CD14-positive monocyte (primary cell): Measurements from ENCODE around the gene GAGE13. TPM values are rescaled to one million over a fixed set of nuclear protein-coding genes. Genes with fewer than 3 reads are reported as not detected.

Experiments used
- DNase-seq, 3 donors: peaks; one replicate each; pipeline ENCODE4 v3.0.0-alpha.2; 2011 to 2022
- H2AFZ ChIP-seq: 2 replicates; pipeline ENCODE4 v1.6.0; 2012; ENCODE audit warnings: mild to moderate bottlenecking, low read depth, low read length, inconsistent platforms; ENCODE audit not compliant: insufficient read depth, poor library complexity, severe bottlenecking
- H3K27ac ChIP-seq, 2 donors: 1 replicate in 1 of 2; 2 replicates in 1 of 2; pipeline ENCODE4 v1.5.1; 2012 to 2013; ENCODE audit warnings: low read length in 2 of 2, control low read depth in 1 of 2, inconsistent platforms in 1 of 2, low read depth in 1 of 2, mild to moderate bottlenecking in 1 of 2
- H3K27me3 ChIP-seq, 2 donors: one replicate each; pipeline versions ENCODE4 v1.6.0 to v1.6.1; 2011 to 2013; ENCODE audit warnings: low read length in 2 of 2; ENCODE audit not compliant: control insufficient read depth in 2 of 2, insufficient read depth in 2 of 2
- H3K36me3 ChIP-seq, 2 donors: replicated peaks in 1 of 2; 1 replicate in 1 of 2; 2 replicates in 1 of 2; pipeline versions ENCODE4 v1.5.1 to v1.6.1; 2012 to 2013; ENCODE audit warnings: low read length in 2 of 2, control low read depth in 1 of 2, inconsistent platforms in 1 of 2, mild to moderate bottlenecking in 1 of 2; ENCODE audit not compliant: insufficient read depth in 2 of 2, control insufficient read depth in 1 of 2
- H3K4me1 ChIP-seq, 2 donors: 1 replicate in 1 of 2; 2 replicates in 1 of 2; pipeline versions ENCODE4 v1.5.1 to v1.6.1; 2012 to 2013; ENCODE audit warnings: low read length in 2 of 2, control low read depth in 1 of 2, inconsistent platforms in 1 of 2, mild to moderate bottlenecking in 1 of 2, moderate library complexity in 1 of 2; ENCODE audit not compliant: insufficient read depth in 2 of 2, control insufficient read depth in 1 of 2
- H3K4me2 ChIP-seq: replicated peaks from 2 replicates; pipeline ENCODE3; 2012; ENCODE audit warnings: low read length, moderate library complexity, mild to moderate bottlenecking; ENCODE audit not compliant: poor library complexity, severe bottlenecking; ENCODE audit errors: extremely low read depth
- H3K4me3 ChIP-seq, 3 experiments: fragments of 200-600 bp in 1 of 3; sonication (generic) in 1 of 3; replicated peaks in 1 of 3; 1 replicate in 2 of 3; 2 replicates in 1 of 3; pipeline ENCODE4 v1.5.1; 2011 to 2013; ENCODE audit warnings: low read length in 3 of 3, mild to moderate bottlenecking in 3 of 3, control low read depth in 2 of 3, low read depth in 2 of 3, inconsistent platforms in 1 of 3, moderate library complexity in 1 of 3
- H3K79me2 ChIP-seq: 2 replicates; pipeline ENCODE4 v1.6.0; 2012; ENCODE audit warnings: mild to moderate bottlenecking, control low read depth, inconsistent platforms, low read length, moderate library complexity; ENCODE audit not compliant: insufficient read depth
- H3K9ac ChIP-seq: 2 replicates; pipeline ENCODE4 v1.6.0; 2017; ENCODE audit warnings: low read length, mild to moderate bottlenecking; ENCODE audit not compliant: insufficient read depth, poor library complexity, severe bottlenecking
- H3K9me3 ChIP-seq, 2 donors: replicated peaks in 1 of 2; 1 replicate in 1 of 2; 2 replicates in 1 of 2; pipeline versions ENCODE4 v1.5.1 to v1.6.1; 2012 to 2013; ENCODE audit warnings: low read length in 2 of 2, control low read depth in 1 of 2; ENCODE audit not compliant: control insufficient read depth in 1 of 2, insufficient read depth in 1 of 2
- H4K20me1 ChIP-seq: 2 replicates; pipeline ENCODE4 v1.6.0; 2012; ENCODE audit warnings: mild to moderate bottlenecking, low read length, control low read depth, moderate library complexity; ENCODE audit not compliant: insufficient read depth
- H3K27ac Mint-ChIP-seq, 7 donors: one replicate each; pipeline ENCODE4 v1.8.0; 2020; ENCODE audit warnings: mild to moderate bottlenecking in 7 of 7, mixed read lengths in 7 of 7, moderate library complexity in 6 of 7, inconsistent platforms in 2 of 7
- H3K27me3 Mint-ChIP-seq, 3 donors: one replicate each; pipeline ENCODE4 v1.8.0; 2021 to 2022; ENCODE audit warnings: low read depth in 3 of 3, mild to moderate bottlenecking in 3 of 3, mixed read lengths in 3 of 3, moderate library complexity in 3 of 3, inconsistent platforms in 1 of 3
- H3K36me3 Mint-ChIP-seq, 2 donors: one replicate each; pipeline ENCODE4 v1.8.0; 2020; ENCODE audit warnings: mixed read lengths in 2 of 2, inconsistent platforms in 1 of 2, mild to moderate bottlenecking in 1 of 2
- H3K4me1 Mint-ChIP-seq: one replicate; pipeline ENCODE4 v1.8.0; 2020; ENCODE audit warnings: mild to moderate bottlenecking, mixed read lengths
- H3K4me3 Mint-ChIP-seq, 2 donors: one replicate each; pipeline ENCODE4 v1.8.0; 2020; ENCODE audit warnings: mild to moderate bottlenecking in 2 of 2, mixed read lengths in 2 of 2, moderate library complexity in 1 of 2
- H3K9me3 Mint-ChIP-seq, 7 donors: one replicate each; pipeline ENCODE4 v1.8.0; 2020 to 2022; ENCODE audit warnings: mixed read lengths in 7 of 7, mild to moderate bottlenecking in 6 of 7, moderate library complexity in 6 of 7, inconsistent platforms in 2 of 7
- CTCF ChIP-seq: fragments of 200-600 bp; IDR thresholded peaks from one replicate; pipeline ENCODE4 v1.8.0; 2022; ENCODE audit warnings: antibody characterized with exemption, mild to moderate bottlenecking
- WGBS: methylation state at CpG from one replicate; pipeline ENCODE4 v1.1.5; 2013; ENCODE audit warnings: missing lambda C conversion rate; ENCODE audit not compliant: insufficient coverage; 5-methylcytosine and 5-hydroxymethylcytosine counted together
- intact Hi-C, 2 donors: fragments of 100-400 bp; cut with micrococcal nuclease; formaldehyde crosslinking; loops; one replicate each; pipeline versions ENCODE4 v1.15.0 to v1.15.1; 2023
- polyA plus RNA-seq, 3 donors: library from polyadenylated mRNA; depleted of rRNA in 1 of 3; unstranded in 2 of 3; stranded (reverse) in 1 of 3; fragments of 300-500 nt in 2 of 3; fragments of >200 nt in 1 of 3; fragmentation: Illumina TruSeq in 2 of 3; gene quantifications; 1 replicate in 2 of 3; 2 replicates in 1 of 3; pipeline ENCODE4 v1.2.3, GENCODE V29; 2012 to 2021

Gene GAGE13
- polyA plus RNA-seq, 3 donors: not detected

- no peaks in the 10 kb centered on the region for H3K27me3 ChIP-seq
- 55% methylated on average over 6 of the region's 15 CpGs for WGBS
- peak overlapping the region; percentile 79 for H2AFZ ChIP-seq
- peaks cover 55% of the 10 kb centered on the region for H3K4me1 Mint-ChIP-seq
- peak; percentile 23 to 47 (median 34) for DNase-seq
- H3K4me2 ChIP-seq: peak overlapping the region; percentile 65
- intact Hi-C loops: no loop called here
- H3K27ac Mint-ChIP-seq: peak overlapping the region; percentile 91 to 98 (median 94)
- no peak for TF ChIP-seq CTCF
- no peaks in the 10 kb centered on the region for H3K9me3 ChIP-seq
- no peaks in the 10 kb centered on the region for H3K79me2 ChIP-seq
- H3K27ac ChIP-seq: peak overlapping the region; percentile 83 to 92
- peaks cover 0 to 2% (median 0%) of the 10 kb centered on the region in 7 donors for H3K9me3 Mint-ChIP-seq
- no peaks in the 10 kb centered on the region for H4K20me1 ChIP-seq
- H3K9ac ChIP-seq: peak overlapping the region; percentile 54
- peaks cover 51 to 59% of the 10 kb centered on the region in 2 donors for H3K4me1 ChIP-seq
- no peaks in the 10 kb centered on the region for H3K36me3 Mint-ChIP-seq
- no peaks in the 10 kb centered on the region for H3K36me3 ChIP-seq
- H3K4me3 Mint-ChIP-seq: peak overlapping the region; percentile 78 to 91
- H3K4me3 ChIP-seq: peak overlapping the region; percentile 14 to 69 (median 37)
- peaks cover 0 to 4% (median 0%) of the 10 kb centered on the region in 3 donors for H3K27me3 Mint-ChIP-seq
Observed at GRCh38 chrX:49308604-49309269, 22.6 kb upstream of the GAGE13 start.

GRCh38 chrX:49309401-49309981 lies 21.9 kb upstream of the GAGE13 start:
- intact Hi-C loops: no loop called here
- peaks cover 0 to 2% (median 0%) of the 10 kb centered on the region in 7 donors for H3K9me3 Mint-ChIP-seq
- 0% methylated on average over 1 of the region's 8 CpGs for WGBS
- peak overlapping the region; percentile 79 for H2AFZ ChIP-seq
- peak overlapping the region; percentile 14 to 69 (median 37) for H3K4me3 ChIP-seq
- H3K4me1 Mint-ChIP-seq: peaks cover 57% of the 10 kb centered on the region
- no peaks in the 10 kb centered on the region for H3K9me3 ChIP-seq
- peak overlapping the region; percentile 54 for H3K9ac ChIP-seq
- TF ChIP-seq CTCF: no peak
- H3K27me3 Mint-ChIP-seq: peaks cover 0 to 4% (median 0%) of the 10 kb centered on the region in 3 donors
- H3K4me3 Mint-ChIP-seq: peak overlapping the region; percentile 78 to 91
- H4K20me1 ChIP-seq: no peaks in the 10 kb centered on the region
- H3K27ac Mint-ChIP-seq: peak overlapping the region; percentile 91 to 98 (median 94)
- H3K36me3 Mint-ChIP-seq: no peaks in the 10 kb centered on the region
- peak overlapping the region; percentile 65 for H3K4me2 ChIP-seq
- peaks cover 51 to 62% of the 10 kb centered on the region in 2 donors for H3K4me1 ChIP-seq
- H3K79me2 ChIP-seq: no peaks in the 10 kb centered on the region
- H3K27me3 ChIP-seq: no peaks in the 10 kb centered on the region
- H3K36me3 ChIP-seq: no peaks in the 10 kb centered on the region
- H3K27ac ChIP-seq: peak overlapping the region; percentile 83 to 92
- DNase-seq: no peak
